GM20000 (cell line): ENCODE data around the gene CNPY1.

ENCODE experiments used
- DNase-seq: peaks from one replicate; pipeline ENCODE4 v3.0.0; 2012; ENCODE audit warnings: low spot score
- TF ChIP-seq, protein P1 (sequence below): IDR thresholded peaks from 2 replicates; pipeline ENCODE4 v1.5.1; 2012; ENCODE audit warnings: mild to moderate bottlenecking, control low read depth; ENCODE audit errors: extremely low read depth, missing control alignments

CNPY1 gene

DNA sequence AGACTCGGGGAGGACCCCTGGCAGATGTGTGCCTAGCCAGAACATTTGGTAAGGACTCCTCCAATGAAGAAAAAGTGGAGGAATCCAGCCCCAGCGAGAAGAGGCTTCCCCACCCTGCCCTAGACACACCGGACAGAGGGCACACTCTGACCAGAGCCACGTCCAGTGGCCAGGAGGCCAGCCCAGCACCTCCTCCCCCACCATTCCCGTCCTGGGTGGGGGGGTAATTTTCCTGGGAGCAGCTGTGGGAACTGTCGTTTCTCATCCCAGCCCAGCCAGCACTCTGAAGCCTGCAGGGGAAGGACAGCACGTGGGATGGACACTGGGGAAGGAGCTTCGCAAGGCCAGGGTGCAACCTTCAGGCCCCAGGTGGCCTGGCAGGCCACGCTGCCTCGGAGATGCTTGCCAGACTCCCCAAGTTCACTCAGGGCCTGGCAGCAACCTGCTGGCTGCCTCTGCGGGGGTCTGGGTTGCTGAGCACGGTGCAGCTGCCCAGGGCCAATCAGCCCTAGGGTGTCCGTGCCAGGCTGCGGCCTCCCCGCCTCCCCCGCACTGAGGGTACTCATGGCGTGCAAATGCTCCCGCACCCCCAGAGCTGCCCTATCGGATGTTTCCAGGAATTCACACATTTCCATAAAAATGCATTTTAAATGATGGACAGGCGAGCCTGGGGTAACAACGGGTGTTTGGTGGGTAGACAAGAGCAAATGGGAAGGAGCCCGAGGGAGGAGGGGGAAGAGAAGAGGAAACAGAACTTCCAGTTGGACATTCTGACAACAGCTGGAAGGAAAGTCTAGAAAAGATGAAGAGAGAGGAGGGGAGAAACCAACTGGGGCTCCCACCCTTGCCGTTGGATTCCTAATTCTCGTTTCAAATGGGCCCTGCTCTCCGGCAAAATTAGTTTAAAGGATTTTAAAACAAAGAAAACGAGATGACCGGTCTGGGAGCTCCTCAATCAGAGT lies 90.3 kb downstream of the CNPY1 start:
- peak; percentile 44 for DNase-seq

DNA sequence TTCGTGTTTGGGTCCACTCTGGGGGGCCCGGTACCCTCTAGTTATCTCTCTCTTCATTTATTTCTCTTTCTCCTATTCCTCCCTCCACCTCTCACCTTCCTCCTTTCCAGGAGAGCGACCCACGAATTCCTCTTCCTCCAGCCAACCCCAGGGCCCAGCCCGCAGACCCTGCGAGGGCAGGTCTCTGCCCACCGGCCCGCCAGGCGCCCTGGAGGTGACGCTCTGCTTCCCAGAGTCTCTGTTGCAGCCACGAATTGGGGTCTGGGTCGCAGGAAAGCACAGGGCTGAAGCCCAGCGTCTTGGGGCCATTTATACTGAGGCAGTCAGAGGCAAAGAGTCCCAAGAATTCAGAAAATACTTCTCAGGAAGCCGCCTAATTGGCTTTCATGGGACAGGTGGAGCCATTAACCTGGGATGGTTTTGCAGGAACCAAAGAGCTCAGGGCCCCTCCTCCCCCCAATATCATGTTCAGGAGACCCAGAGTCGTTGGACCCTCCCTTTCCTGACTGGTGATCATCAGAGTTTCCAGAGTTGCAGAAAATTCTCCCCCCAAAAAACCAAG lies 91.1 kb downstream of the CNPY1 start:
- TF ChIP-seq, protein P1, sequence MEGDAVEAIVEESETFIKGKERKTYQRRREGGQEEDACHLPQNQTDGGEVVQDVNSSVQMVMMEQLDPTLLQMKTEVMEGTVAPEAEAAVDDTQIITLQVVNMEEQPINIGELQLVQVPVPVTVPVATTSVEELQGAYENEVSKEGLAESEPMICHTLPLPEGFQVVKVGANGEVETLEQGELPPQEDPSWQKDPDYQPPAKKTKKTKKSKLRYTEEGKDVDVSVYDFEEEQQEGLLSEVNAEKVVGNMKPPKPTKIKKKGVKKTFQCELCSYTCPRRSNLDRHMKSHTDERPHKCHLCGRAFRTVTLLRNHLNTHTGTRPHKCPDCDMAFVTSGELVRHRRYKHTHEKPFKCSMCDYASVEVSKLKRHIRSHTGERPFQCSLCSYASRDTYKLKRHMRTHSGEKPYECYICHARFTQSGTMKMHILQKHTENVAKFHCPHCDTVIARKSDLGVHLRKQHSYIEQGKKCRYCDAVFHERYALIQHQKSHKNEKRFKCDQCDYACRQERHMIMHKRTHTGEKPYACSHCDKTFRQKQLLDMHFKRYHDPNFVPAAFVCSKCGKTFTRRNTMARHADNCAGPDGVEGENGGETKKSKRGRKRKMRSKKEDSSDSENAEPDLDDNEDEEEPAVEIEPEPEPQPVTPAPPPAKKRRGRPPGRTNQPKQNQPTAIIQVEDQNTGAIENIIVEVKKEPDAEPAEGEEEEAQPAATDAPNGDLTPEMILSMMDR: no peak
- peak; percentile 31 for DNase-seq

More for the DNA sequence above, 90.3 kb downstream of the CNPY1 start:
- TF ChIP-seq, protein P1: no peak

DNA sequence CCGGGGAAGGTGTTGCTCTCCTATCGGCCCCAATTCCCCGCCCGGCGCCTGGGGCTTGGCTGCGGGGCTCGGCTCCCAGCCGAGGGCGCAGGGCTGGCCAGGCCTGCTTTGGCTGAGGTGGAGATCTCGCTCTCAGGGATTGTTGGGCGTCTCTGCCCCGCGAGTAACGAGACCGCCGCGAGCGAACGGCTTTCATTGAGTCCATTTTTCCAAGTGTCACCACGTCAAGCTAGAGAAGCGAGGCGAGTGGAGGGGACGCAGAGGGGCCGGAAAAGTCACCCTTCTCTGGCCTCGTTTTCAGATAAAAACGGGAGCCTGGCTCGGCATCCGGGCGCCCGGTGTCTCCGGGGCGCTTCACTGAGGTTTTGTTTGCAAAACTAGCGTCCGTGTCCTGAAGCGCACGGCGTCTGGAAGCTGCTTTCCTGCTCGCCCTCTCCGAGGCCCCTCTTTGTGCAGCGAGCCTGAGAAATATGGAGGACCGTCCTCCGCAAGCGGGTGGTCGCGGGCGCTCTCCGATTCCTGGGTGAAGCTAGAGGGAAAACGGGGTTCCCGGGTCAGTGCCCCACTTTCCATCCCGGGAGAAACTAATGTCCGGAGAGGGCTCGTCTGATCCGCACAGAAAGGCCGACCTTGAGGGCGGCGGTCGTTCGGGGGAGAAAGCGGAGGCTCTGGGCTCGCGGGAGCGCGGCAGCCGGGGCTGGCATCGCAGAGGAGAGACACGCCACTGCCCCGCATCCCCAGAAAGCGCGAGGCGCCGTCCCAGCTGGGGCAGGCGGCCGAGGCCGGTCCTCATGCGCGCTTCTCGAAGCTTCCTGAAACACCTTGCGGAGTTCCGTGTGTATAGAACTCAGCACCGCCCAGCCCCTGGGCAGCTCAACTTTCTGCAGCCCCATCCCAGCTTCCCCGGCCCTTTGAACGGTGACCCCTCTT lies 91.9 kb downstream of the CNPY1 start:
- peak; percentile 47 for DNase-seq
- TF ChIP-seq, protein P1: no peak

DNA sequence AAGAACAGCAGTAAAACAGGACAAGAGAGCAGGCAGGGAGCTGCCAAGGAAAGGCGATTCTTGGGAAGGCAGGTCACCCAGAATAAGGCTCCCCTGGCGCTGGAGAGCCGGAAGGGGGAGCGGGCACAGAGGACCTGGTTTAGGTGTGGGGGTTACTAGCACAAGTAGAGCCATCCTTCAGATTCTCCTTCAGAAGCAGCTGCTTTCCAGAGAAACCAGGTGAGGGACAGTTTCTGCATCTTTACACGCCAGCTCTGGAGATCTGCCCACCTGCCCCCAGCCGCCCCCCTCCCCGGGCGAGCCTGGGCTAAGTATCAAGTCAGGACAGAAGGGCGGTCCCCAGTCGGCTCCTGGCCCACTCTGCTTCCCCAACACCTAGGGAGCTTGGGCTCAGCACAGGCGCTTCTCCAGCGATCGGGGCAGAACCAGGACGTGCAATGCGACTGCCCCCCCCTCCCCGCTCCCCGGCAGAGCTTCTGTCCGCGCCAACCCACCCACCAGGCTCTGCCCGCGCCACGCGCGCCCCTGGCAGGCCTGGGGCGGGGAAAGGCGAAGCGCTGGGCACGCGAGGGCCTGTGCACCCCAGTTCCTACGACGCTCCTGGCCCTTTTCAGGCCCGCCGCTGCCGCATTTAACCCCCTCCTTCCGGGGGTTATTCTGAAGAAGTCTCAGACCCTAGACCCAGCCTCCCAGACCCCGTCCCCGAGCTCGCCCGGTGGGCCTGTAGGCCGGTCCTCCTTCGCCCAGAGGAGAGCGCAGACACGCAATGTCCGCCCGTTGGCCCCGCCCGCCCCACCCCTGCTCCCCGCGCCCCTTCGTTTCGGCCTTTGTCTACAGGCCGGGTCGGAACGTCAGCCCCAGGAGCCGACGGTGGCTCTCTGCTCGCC lies 92.8 kb downstream of the CNPY1 start:
- DNase-seq: no peak
- TF ChIP-seq, protein P1: no peak

DNA sequence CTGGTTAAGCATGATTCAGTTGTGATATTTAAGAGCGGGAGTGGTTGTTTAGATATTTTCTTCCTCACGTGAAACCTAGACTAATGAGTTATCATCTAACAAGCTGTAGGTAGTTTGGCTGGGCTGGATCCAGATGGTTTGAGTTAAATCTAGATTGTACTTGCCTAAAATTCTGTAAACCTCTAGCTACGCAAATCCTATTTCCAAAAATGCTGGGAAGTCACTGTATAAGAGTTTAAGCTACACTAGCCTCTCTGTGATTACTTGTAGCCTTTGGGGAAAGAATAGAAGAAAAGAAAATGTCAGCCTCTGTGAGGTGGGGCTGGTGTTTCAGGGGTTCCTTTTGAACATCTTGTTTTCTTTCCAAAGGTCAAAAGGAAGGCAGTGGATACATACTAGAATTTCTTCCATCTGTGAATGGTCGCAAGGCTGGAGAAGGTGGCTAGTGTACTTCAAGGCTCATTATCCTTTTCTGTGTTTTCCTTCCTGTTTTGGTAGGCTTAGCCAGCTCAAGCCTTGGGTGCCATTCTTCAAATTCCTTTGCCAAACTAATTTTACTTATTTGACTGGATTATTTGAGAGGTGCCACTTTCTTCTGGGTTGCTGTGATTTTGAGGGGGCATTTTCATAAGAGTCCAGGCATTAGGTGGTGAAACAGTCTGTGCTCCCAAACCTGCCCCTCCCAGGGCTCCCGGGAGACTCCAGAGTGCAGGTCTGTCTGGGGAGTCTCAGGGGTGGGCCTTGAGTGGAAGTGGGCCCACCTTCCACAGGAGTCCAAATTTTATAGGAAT lies 93.7 kb downstream of the CNPY1 start:
- no peak for DNase-seq
- TF ChIP-seq, protein P1: no peak

DNA sequence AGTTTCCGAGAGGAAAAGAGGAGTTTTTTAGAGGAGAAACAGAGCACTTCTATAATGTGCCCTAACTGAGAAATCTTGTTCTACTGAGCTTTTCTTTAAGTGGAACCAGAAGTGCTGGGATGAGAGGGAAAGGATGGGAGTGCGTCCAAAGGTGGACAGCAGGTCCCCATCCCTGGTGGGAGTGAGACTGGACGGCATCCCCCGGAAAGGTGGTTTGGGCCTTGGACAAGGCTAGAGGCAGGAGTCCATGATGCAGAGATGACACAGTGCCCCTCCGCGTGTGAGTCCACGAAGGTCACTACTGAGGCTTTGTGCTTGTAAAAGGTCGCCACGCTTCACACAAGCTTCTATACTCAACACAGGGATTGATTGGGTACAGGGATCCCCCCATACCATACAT lies 94.5 kb downstream of the CNPY1 start:
- DNase-seq: no peak
- TF ChIP-seq, protein P1: no peak
